PC-3 (cell line): ENCODE results near the gene ABCC12. TPM values are rescaled to one million over a fixed set of nuclear protein-coding genes. Genes with fewer than 3 reads are reported as not detected.

Source experiments
- ATAC-seq: fragments of 200-7000 bp; cut with Tn5 transposase; 2 replicates; pipeline ENCODE4 v1.9.1; 2020; ENCODE audit warnings: mild to moderate bottlenecking, moderate library complexity
- BruUV-seq: library from RNA; stranded (reverse); fragments of 400-500 nt; replicated peaks from 2 replicates; lab custom pipeline; 2021; lab: Mats Ljungman, UMichigan
- CTCF ChIA-PET: fragments of 300-600 bp; sonication (Branson Sonifier 250); formaldehyde crosslinking; loops from one replicate; lab custom pipeline; 2022; ENCODE audit warnings: antibody characterized with exemption; lab: Charles Lee
- POLR2A ChIA-PET: fragments of 300-600 bp; sonication (Branson Sonifier 250); formaldehyde crosslinking; loops from one replicate; lab custom pipeline; 2022; ENCODE audit warnings: antibody characterized with exemption; ENCODE audit not compliant: unreplicated experiment; lab: Charles Lee
- DNase-seq: peaks from one replicate; pipeline ENCODE4 v3.0.0-alpha.2; 2015
- H2AFZ ChIP-seq: fragments of 300-600 bp; sonication (generic); 2 replicates; pipeline ENCODE4 v1.6.0; 2016; ENCODE audit warnings: antibody characterized with exemption, low read length
- H3F3A ChIP-seq: fragments of 300-600 bp; sonication (generic); one replicate; pipeline ENCODE4 v1.6.0; 2017; ENCODE audit warnings: antibody characterized with exemption, low read length, control low read depth, mild to moderate bottlenecking; ENCODE audit not compliant: unreplicated experiment
- H3K27ac ChIP-seq: fragments of 300-600 bp; sonication (generic); 2 replicates; pipeline ENCODE4 v1.5.1; 2016; ENCODE audit warnings: mild to moderate bottlenecking, low read length
- H3K27me3 ChIP-seq: fragments of 300-600 bp; sonication (generic); 2 replicates; pipeline ENCODE4 v1.6.1; 2016; ENCODE audit warnings: low read length, mixed read lengths
- H3K36me3 ChIP-seq: fragments of 300-600 bp; sonication (generic); 2 replicates; pipeline ENCODE4 v1.6.1; 2016; ENCODE audit warnings: low read depth, mixed run types, low read length, mixed read lengths
- H3K4me1 ChIP-seq: fragments of 300-600 bp; sonication (generic); 2 replicates; pipeline ENCODE4 v1.5.1; 2016; ENCODE audit warnings: low read length; ENCODE audit not compliant: insufficient read depth
- H3K4me2 ChIP-seq: fragments of 300-600 bp; sonication (generic); 2 replicates; pipeline ENCODE4 v1.6.0; 2016; ENCODE audit warnings: low read length
- H3K4me3 ChIP-seq: fragments of 300-600 bp; sonication (generic); 2 replicates; pipeline ENCODE4 v1.5.1; 2016; ENCODE audit warnings: mild to moderate bottlenecking, low read length, mixed read lengths
- H3K79me2 ChIP-seq: fragments of 300-600 bp; sonication (generic); 2 replicates; pipeline ENCODE4 v1.6.1; 2017; ENCODE audit warnings: low read length, mixed read lengths
- H3K9ac ChIP-seq: fragments of 300-600 bp; sonication (generic); 2 replicates; pipeline ENCODE4 v1.6.0; 2016; ENCODE audit warnings: mild to moderate bottlenecking, low read length
- H3K9me2 ChIP-seq: fragments of 300-600 bp; sonication (generic); replicated peaks from 2 replicates; pipeline ENCODE4 v1.6.1; 2016; ENCODE audit warnings: mixed run types, low read length, mixed read lengths
- H3K9me3 ChIP-seq: fragments of 300-600 bp; sonication (generic); 2 replicates; pipeline ENCODE4 v1.6.1; 2016; ENCODE audit warnings: low read length, mixed read lengths
- H4K20me1 ChIP-seq: fragments of 300-600 bp; sonication (generic); 2 replicates; pipeline ENCODE4 v1.6.1; 2016; ENCODE audit warnings: low read length, mixed read lengths
- EZH2 ChIP-seq: fragments of 300-600 bp; sonication (generic); IDR thresholded peaks from one replicate; pipeline ENCODE4 v1.6.1; 2017; ENCODE audit warnings: antibody characterized with exemption, mild to moderate bottlenecking, low read length; ENCODE audit not compliant: unreplicated experiment
- EZH2phosphoT487 ChIP-seq: fragments of 300-600 bp; sonication (generic); IDR thresholded peaks from 2 replicates; pipeline ENCODE4 v1.6.1; 2018; ENCODE audit warnings: mild to moderate bottlenecking, antibody characterized with exemption, low read length, borderline replicate concordance
- intact Hi-C: fragments of 100-400 bp; cut with micrococcal nuclease; formaldehyde crosslinking; loops from 2 replicates; pipeline ENCODE4 v1.9.0; 2023
- total RNA-seq: library from RNA; depleted of rRNA; stranded (reverse); fragments of >200 nt; gene quantifications from 2 replicates; pipeline ENCODE4 v1.2.3, GENCODE V29; 2014
- TF ChIP-seq, protein P1 (sequence below): fragments of 300-600 bp; sonication (generic); conservative IDR thresholded peaks from 2 replicates; pipeline ENCODE4 v1.5.1; 2017; ENCODE audit warnings: antibody characterized with exemption, low read depth, mild to moderate bottlenecking, low read length

The ABCC12 gene
- total RNA-seq, 1 experiment from 2014 or later = not detected

DNA sequence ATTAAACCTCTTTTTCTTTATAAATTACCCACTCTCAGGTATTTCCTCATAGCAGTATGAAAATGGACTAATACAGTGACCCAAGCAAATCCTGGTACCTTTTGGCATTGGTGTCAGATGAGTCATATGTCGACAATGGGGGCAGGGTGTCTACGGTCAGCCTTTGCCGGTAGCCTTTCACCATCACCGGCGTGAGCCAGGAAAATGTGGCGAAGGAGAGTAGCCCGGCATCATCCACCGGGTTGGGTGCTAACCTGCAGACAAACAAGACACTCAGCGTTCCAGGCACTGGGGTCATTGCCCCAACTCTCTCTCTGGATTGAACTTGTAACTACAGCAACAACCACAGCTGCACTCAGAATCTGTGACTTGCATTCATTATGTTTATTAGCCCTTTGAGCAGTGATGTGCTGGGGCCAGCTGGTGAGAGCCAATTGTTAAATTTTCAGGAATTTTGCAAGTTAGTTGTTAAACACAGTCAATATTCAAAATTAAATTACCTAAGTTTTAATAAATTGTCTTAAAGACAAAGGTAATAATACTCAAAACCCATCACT lies 11.9 kb downstream of the ABCC12 start:
- no peaks in the 10 kb centered on the region for H3K9me2 ChIP-seq
- no TSS peak for BruUV-seq
- H3K9me3 ChIP-seq = no peaks in the 10 kb centered on the region
- H3K27me3 ChIP-seq = no peaks in the 10 kb centered on the region
- no peaks in the 10 kb centered on the region for H3K4me1 ChIP-seq
- no peak overlapping the region for H3K9ac ChIP-seq
- CTCF ChIA-PET = no interaction called here
- no peaks in the 10 kb centered on the region for H3F3A ChIP-seq
- DNase-seq (no peak), ATAC-seq (no peak)
- H3K4me2 ChIP-seq = no peak overlapping the region
- H3K79me2 ChIP-seq = no peaks in the 10 kb centered on the region
- no peaks in the 10 kb centered on the region for H4K20me1 ChIP-seq
- no peak overlapping the region for H2AFZ ChIP-seq
- H3K36me3 ChIP-seq = no peaks in the 10 kb centered on the region
- no peak overlapping the region for H3K4me3 ChIP-seq
- intact Hi-C loops = no loop called here
- POLR2A ChIA-PET = no interaction called here
- no peak overlapping the region for H3K27ac ChIP-seq
- TF ChIP-seq EZH2 (no peak), EZH2phosphoT487 (no peak)
- TF ChIP-seq, protein P1, sequence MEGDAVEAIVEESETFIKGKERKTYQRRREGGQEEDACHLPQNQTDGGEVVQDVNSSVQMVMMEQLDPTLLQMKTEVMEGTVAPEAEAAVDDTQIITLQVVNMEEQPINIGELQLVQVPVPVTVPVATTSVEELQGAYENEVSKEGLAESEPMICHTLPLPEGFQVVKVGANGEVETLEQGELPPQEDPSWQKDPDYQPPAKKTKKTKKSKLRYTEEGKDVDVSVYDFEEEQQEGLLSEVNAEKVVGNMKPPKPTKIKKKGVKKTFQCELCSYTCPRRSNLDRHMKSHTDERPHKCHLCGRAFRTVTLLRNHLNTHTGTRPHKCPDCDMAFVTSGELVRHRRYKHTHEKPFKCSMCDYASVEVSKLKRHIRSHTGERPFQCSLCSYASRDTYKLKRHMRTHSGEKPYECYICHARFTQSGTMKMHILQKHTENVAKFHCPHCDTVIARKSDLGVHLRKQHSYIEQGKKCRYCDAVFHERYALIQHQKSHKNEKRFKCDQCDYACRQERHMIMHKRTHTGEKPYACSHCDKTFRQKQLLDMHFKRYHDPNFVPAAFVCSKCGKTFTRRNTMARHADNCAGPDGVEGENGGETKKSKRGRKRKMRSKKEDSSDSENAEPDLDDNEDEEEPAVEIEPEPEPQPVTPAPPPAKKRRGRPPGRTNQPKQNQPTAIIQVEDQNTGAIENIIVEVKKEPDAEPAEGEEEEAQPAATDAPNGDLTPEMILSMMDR = no peak

DNA sequence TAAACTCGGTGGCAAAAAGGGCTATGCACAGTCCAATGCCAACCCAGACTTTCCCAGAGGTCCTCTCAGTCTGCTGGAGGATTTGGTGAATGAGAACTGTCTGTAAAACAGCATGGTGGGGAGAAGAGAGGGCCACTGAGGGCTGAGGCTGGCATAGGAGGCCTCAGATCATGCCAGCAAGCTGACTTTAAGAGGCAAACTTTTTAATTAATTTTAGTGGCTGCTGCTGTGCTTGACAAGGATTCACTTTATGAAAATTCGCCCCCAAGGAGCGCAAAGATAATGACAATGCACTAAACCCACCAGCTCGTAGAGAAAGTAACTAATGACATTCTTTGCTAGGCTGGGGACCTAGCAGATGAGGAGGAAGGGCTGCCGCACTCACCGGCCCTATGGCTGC lies 15.0 kb downstream of the ABCC12 start:
- no peak for TF ChIP-seq EZH2phosphoT487
- ChIA-PET CTCF (no interaction called here), POLR2A (no interaction called here)

GRCh38 chr16:48139517-48139916 lies 16.3 kb downstream of the ABCC12 start:
- no peaks in the 10 kb centered on the region for H3F3A ChIP-seq
- no peaks in the 10 kb centered on the region for H3K79me2 ChIP-seq
- no peaks in the 10 kb centered on the region for H3K27me3 ChIP-seq
- no peaks in the 10 kb centered on the region for H3K9me2 ChIP-seq
- no peaks in the 10 kb centered on the region for H3K9me3 ChIP-seq
- ChIA-PET CTCF (no interaction called here), POLR2A (no interaction called here)
- intact Hi-C loops = no loop called here
- TF ChIP-seq EZH2 (no peak), EZH2phosphoT487 (no peak)
- TF ChIP-seq, protein P1 = no peak
- ATAC-seq (no peak), DNase-seq (no peak)
- no peak overlapping the region for H2AFZ ChIP-seq
- no peaks in the 10 kb centered on the region for H3K4me1 ChIP-seq
- no peak overlapping the region for H3K4me3 ChIP-seq
- no TSS peak for BruUV-seq
- H3K36me3 ChIP-seq = no peaks in the 10 kb centered on the region
- no peak overlapping the region for H3K4me2 ChIP-seq
- H3K27ac ChIP-seq = no peak overlapping the region
- no peak overlapping the region for H3K9ac ChIP-seq
- no peaks in the 10 kb centered on the region for H4K20me1 ChIP-seq

More for the DNA sequence above, 15.0 kb downstream of the ABCC12 start:
- no peak for ATAC-seq
- H3K9me3 ChIP-seq = no peaks in the 10 kb centered on the region
- no peak overlapping the region for H3K27ac ChIP-seq
- no peak overlapping the region for H3K4me3 ChIP-seq
- no peaks in the 10 kb centered on the region for H3K36me3 ChIP-seq
- no peak for DNase-seq
- no peaks in the 10 kb centered on the region for H3F3A ChIP-seq
- H3K9ac ChIP-seq = no peak overlapping the region
- no peaks in the 10 kb centered on the region for H3K9me2 ChIP-seq
- no peaks in the 10 kb centered on the region for H3K27me3 ChIP-seq
- H3K4me2 ChIP-seq = no peak overlapping the region
- H3K4me1 ChIP-seq = no peaks in the 10 kb centered on the region
- H4K20me1 ChIP-seq = no peaks in the 10 kb centered on the region
- BruUV-seq = no TSS peak
- no peak overlapping the region for H2AFZ ChIP-seq
- intact Hi-C loops = no loop called here
- H3K79me2 ChIP-seq = no peaks in the 10 kb centered on the region
